Measurements from ENCODE around the gene PDE8B. TPM values are rescaled to one million over a fixed set of nuclear protein-coding genes. Genes with fewer than 3 reads are reported as not detected.
"Not testable (repeated sequence)": the region's sequence is repeated elsewhere in the genome, so short reads cannot be mapped to it uniquely, and the experiment has no call there.

Gene PDE8B
- total and polyA plus RNA-seq, 2 donors (not counting 1 experiment from before 2014, with no cell fraction given) = 0.07 TPM; not detected in 1

GRCh38 chr5:77463905-77464304 lies 253.4 kb downstream of the PDE8B start:
- Mint-ChIP-seq H3K4me1 (peaks cover 15% of the 10 kb centered on the region), H3K9me3 (ENCODE audit: insufficient read depth) (no peaks in the 10 kb centered on the region), H3K27ac (no peak overlapping the region), H3K4me3 (no peak overlapping the region), H3K27me3 (no peaks in the 10 kb centered on the region)
- CTCF ChIA-PET = interaction anchor here (0.7 to 2.2 kb wide), 2 partner anchors 29 to 118 kb away, joined by 3 to 9 read pairs; partner anchors contain the start of gene WDR41
- H2AFZ ChIP-seq (ENCODE audit: insufficient read depth, low read depth, low read length, poor library complexity, severe bottlenecking) = no peak overlapping the region
- H3K4me3 ChIP-seq (ENCODE audit: control extremely low read depth in 1 of 5, extremely low read depth in 1 of 5, insufficient read depth in 1 of 5, low read depth in 2 of 5, low read length in 4 of 5) = no peak overlapping the region
- peaks cover 0 to 2% of the 10 kb centered on the region in 2 experiments for H3K36me3 ChIP-seq (replicated peaks in 1 of 2; ENCODE audit: control extremely low read depth in 1 of 2, control insufficient read depth in 1 of 2, extremely low read depth in 1 of 2, insufficient read depth in 2 of 2, low read length in 1 of 2)
- no peak for ATAC-seq (ENCODE audit: low read depth)
- no peaks in the 10 kb centered on the region for H4K20me1 ChIP-seq (ENCODE audit: control insufficient read depth, insufficient read depth, low read length, poor library complexity, severe bottlenecking)
- H3K9ac ChIP-seq (ENCODE audit: low read length) = no peak overlapping the region
- no peaks in the 10 kb centered on the region for H3K4me1 ChIP-seq (ENCODE audit: control insufficient read depth in 2 of 2, insufficient read depth in 2 of 2, low read length in 2 of 2)
- H3K79me2 ChIP-seq (ENCODE audit: control insufficient read depth, insufficient read depth, low read length) = no peaks in the 10 kb centered on the region
- no CpG with 5 or more reads among the region's 1 CpG for WGBS (ENCODE audit: insufficient coverage)
- no peak overlapping the region for H3K4me2 ChIP-seq (replicated peaks; ENCODE audit: low read depth, low read length, poor library complexity, severe bottlenecking)
- intact Hi-C loops (cut with micrococcal nuclease) = no loop called here
- H3K27me3 ChIP-seq (replicated peaks in 1 of 4; ENCODE audit: control extremely low read depth in 1 of 4, control insufficient read depth in 3 of 4, insufficient read depth in 4 of 4, low read length in 3 of 4) = no peaks in the 10 kb centered on the region
- no peak for DNase-seq
- TF ChIP-seq CTCF (IDR thresholded peaks at IDR 0.05) = no peak
- TF ChIP-seq EZH2 (IDR thresholded peaks at IDR 0.05; ENCODE audit: borderline replicate concordance, insufficient read depth, low read depth, low read length, poor library complexity, severe bottlenecking) = no peak
- H3K27ac ChIP-seq (ENCODE audit: low read length in 2 of 2) = no peak overlapping the region
- H3K9me3 ChIP-seq (ENCODE audit: control extremely low read depth in 1 of 3, control insufficient read depth in 2 of 3, insufficient read depth in 1 of 3, low read length in 2 of 3) = no peaks in the 10 kb centered on the region
- POLR2A ChIA-PET = no interaction called here

GRCh38 chr5:77468875-77469274 lies 258.4 kb downstream of the PDE8B start:
- CTCF ChIA-PET; POLR2A ChIA-PET; H2AFZ ChIP-seq (ENCODE audit: insufficient read depth, low read depth, low read length, poor library complexity, severe bottlenecking); H3K27me3 ChIP-seq (replicated peaks in 1 of 4; ENCODE audit: control extremely low read depth in 1 of 4, control insufficient read depth in 3 of 4, insufficient read depth in 4 of 4, low read length in 3 of 4); H3K27ac Mint-ChIP-seq; H3K9me3 Mint-ChIP-seq (ENCODE audit: insufficient read depth); H3K9ac ChIP-seq (ENCODE audit: low read length); H3K27ac ChIP-seq (ENCODE audit: low read length in 2 of 2); H3K4me1 ChIP-seq (ENCODE audit: control insufficient read depth in 2 of 2, insufficient read depth in 2 of 2, low read length in 2 of 2); H3K4me3 ChIP-seq (ENCODE audit: control extremely low read depth in 1 of 5, extremely low read depth in 1 of 5, insufficient read depth in 1 of 5, low read depth in 2 of 5, low read length in 4 of 5); ATAC-seq (ENCODE audit: low read depth); H3K4me2 ChIP-seq (replicated peaks; ENCODE audit: low read depth, low read length, poor library complexity, severe bottlenecking); H4K20me1 ChIP-seq (ENCODE audit: control insufficient read depth, insufficient read depth, low read length, poor library complexity, severe bottlenecking); H3K4me3 Mint-ChIP-seq; H3K9me3 ChIP-seq (ENCODE audit: control extremely low read depth in 1 of 3, control insufficient read depth in 2 of 3, insufficient read depth in 1 of 3, low read length in 2 of 3); intact Hi-C loops (cut with micrococcal nuclease); H3K79me2 ChIP-seq (ENCODE audit: control insufficient read depth, insufficient read depth, low read length); H3K36me3 ChIP-seq (replicated peaks in 1 of 2; ENCODE audit: control extremely low read depth in 1 of 2, control insufficient read depth in 1 of 2, extremely low read depth in 1 of 2, insufficient read depth in 2 of 2, low read length in 1 of 2); DNase-seq; H3K27me3 Mint-ChIP-seq: not testable (repeated sequence)
- WGBS (ENCODE audit: insufficient coverage) = no CpG with 5 or more reads among the region's 3 CpGs
- H3K4me1 Mint-ChIP-seq = peaks cover 18% of the 10 kb centered on the region

GRCh38 chr5:77475041-77475440 lies 264.6 kb downstream of the PDE8B start:
- intact Hi-C loops (cut with micrococcal nuclease); H3K79me2 ChIP-seq (ENCODE audit: control insufficient read depth, insufficient read depth, low read length); H3K9me3 Mint-ChIP-seq (ENCODE audit: insufficient read depth); POLR2A ChIA-PET; H3K9ac ChIP-seq (ENCODE audit: low read length); DNase-seq; H3K4me3 Mint-ChIP-seq; H3K4me2 ChIP-seq (replicated peaks; ENCODE audit: low read depth, low read length, poor library complexity, severe bottlenecking); ATAC-seq (ENCODE audit: low read depth); H3K36me3 ChIP-seq (replicated peaks in 1 of 2; ENCODE audit: control extremely low read depth in 1 of 2, control insufficient read depth in 1 of 2, extremely low read depth in 1 of 2, insufficient read depth in 2 of 2, low read length in 1 of 2); H3K27me3 Mint-ChIP-seq; H3K27ac ChIP-seq (ENCODE audit: low read length in 2 of 2); H3K4me1 ChIP-seq (ENCODE audit: control insufficient read depth in 2 of 2, insufficient read depth in 2 of 2, low read length in 2 of 2); H3K4me3 ChIP-seq (ENCODE audit: control extremely low read depth in 1 of 5, extremely low read depth in 1 of 5, insufficient read depth in 1 of 5, low read depth in 2 of 5, low read length in 4 of 5); H3K27ac Mint-ChIP-seq; H3K4me1 Mint-ChIP-seq; H4K20me1 ChIP-seq (ENCODE audit: control insufficient read depth, insufficient read depth, low read length, poor library complexity, severe bottlenecking); H2AFZ ChIP-seq (ENCODE audit: insufficient read depth, low read depth, low read length, poor library complexity, severe bottlenecking); H3K9me3 ChIP-seq (ENCODE audit: control extremely low read depth in 1 of 3, control insufficient read depth in 2 of 3, insufficient read depth in 1 of 3, low read length in 2 of 3); CTCF ChIA-PET; H3K27me3 ChIP-seq (replicated peaks in 1 of 4; ENCODE audit: control extremely low read depth in 1 of 4, control insufficient read depth in 3 of 4, insufficient read depth in 4 of 4, low read length in 3 of 4): not testable (repeated sequence)
- WGBS (ENCODE audit: insufficient coverage) = 96% methylated on average over 5 of the region's 11 CpGs
